ENCODE data around the gene KRTAP10-3.
"Not testable (repeated sequence)": the region's sequence is repeated elsewhere in the genome, so short reads cannot be mapped to it uniquely, and the experiment has no call there.

Gene KRTAP10-3

GRCh38 chr21:44552136-44552535, 6.5 kb downstream of the KRTAP10-3 start:
- no peak overlapping the region for H3K4me3 Mint-ChIP-seq
- H3K27me3 Mint-ChIP-seq = peaks cover 58% of the 10 kb centered on the region
- H3K4me1 Mint-ChIP-seq (ENCODE audit: low read depth) = no peaks in the 10 kb centered on the region
- intact Hi-C loops (cut with micrococcal nuclease) = no loop called here
- no peaks in the 10 kb centered on the region for H3K36me3 Mint-ChIP-seq (ENCODE audit: low read depth)
- no peak overlapping the region for H3K27ac Mint-ChIP-seq
- peaks cover 6% of the 10 kb centered on the region for H3K9me3 Mint-ChIP-seq

GRCh38 chr21:44551340-44551961, 7.1 kb downstream of the KRTAP10-3 start, which contains the start of gene KRTAP10-2:
KRTAP10-2 (minus strand) TSS chr21:44551505; CDS start chr21:44551458, 47 bp downstream.
- intact Hi-C loops (cut with micrococcal nuclease) = no loop called here
- Mint-ChIP-seq H3K9me3 (peaks cover 13% of the 10 kb centered on the region), H3K27me3 (peaks cover 65% of the 10 kb centered on the region), H3K4me1 (ENCODE audit: low read depth) (no peaks in the 10 kb centered on the region), H3K4me3 (no peak within 1 kb of the TSS), H3K27ac (no peak within 1 kb of the TSS), H3K36me3 (ENCODE audit: low read depth) (no peaks in the 10 kb centered on the region)

DNA sequence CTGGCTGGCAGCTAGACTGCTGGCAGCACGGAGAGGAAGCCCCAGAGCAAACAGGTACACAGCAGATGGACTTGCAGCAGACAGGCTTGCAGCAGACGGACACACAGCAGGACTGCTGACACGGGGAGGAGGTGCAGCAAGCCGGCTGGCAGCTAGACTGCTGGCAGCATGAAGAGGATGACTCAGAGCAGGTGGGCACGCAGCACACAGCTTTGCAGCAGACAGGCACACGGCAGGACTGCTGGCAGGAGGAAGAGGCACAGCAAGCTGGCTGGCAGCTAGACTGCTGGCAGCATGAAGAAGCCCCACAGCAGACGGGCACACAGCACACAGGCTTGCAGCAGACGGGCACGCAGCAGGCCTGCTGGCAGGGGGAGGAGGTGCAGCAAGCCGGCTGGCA, 7.8 kb downstream of the KRTAP10-3 start:
- peaks cover 64% of the 10 kb centered on the region for H3K27me3 Mint-ChIP-seq
- intact Hi-C loops (cut with micrococcal nuclease) = no loop called here
- H3K4me1 Mint-ChIP-seq (ENCODE audit: low read depth) = no peaks in the 10 kb centered on the region
- no peaks in the 10 kb centered on the region for H3K36me3 Mint-ChIP-seq (ENCODE audit: low read depth)
- H3K4me3 Mint-ChIP-seq = no peak overlapping the region
- H3K27ac Mint-ChIP-seq = no peak overlapping the region
- H3K9me3 Mint-ChIP-seq = peaks cover 15% of the 10 kb centered on the region

- Mint-ChIP-seq H3K27me3 (peaks cover 63% of the 10 kb centered on the region), H3K9me3 (peaks cover 15% of the 10 kb centered on the region)
- H3K4me3 Mint-ChIP-seq; intact Hi-C loops (cut with micrococcal nuclease); H3K36me3 Mint-ChIP-seq (ENCODE audit: low read depth); H3K27ac Mint-ChIP-seq; H3K4me1 Mint-ChIP-seq (ENCODE audit: low read depth): not testable (repeated sequence)
Observed at GRCh38 chr21:44550285-44550684, 8.3 kb downstream of the KRTAP10-3 start.

DNA sequence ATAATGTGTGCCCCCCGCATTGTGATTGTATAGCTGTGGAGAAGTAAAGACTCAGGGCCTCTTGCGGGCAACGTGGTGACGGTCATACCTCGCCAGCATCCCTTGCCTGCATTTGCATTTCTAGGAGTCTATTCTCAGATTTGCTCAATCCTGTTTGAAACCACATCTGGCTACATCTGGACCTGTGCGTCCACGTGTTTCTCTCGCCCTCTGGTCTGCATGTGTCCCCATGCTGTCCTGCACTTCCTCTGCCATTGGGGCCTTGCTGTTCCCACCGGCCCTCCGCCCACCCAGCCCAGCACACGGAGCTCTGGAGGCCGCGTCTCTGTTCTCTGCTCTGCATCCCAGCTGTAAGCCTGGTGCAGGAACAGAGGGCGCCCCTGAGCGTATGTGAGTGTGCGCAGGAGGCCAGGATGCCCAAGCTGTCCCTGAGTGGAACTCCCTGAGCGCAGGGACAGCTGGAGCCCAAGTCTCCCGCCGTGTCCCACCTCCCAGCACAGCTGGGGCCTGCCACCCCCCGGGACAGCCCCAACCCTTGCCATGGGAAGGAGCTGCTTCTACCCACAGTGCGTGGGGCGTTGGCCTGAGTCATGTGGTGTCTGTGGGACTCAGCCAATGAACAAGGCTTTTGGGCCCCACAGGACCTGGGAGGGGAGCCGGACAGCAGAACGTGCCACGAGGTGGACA, 8.9 kb downstream of the KRTAP10-3 start:
- Mint-ChIP-seq H3K4me1 (ENCODE audit: low read depth) (no peaks in the 10 kb centered on the region), H3K27ac (no peak overlapping the region), H3K9me3 (peaks cover 15% of the 10 kb centered on the region), H3K4me3 (no peak overlapping the region), H3K27me3 (peaks cover 63% of the 10 kb centered on the region), H3K36me3 (ENCODE audit: low read depth) (no peaks in the 10 kb centered on the region)
- intact Hi-C loops (cut with micrococcal nuclease) = no loop called here

DNA sequence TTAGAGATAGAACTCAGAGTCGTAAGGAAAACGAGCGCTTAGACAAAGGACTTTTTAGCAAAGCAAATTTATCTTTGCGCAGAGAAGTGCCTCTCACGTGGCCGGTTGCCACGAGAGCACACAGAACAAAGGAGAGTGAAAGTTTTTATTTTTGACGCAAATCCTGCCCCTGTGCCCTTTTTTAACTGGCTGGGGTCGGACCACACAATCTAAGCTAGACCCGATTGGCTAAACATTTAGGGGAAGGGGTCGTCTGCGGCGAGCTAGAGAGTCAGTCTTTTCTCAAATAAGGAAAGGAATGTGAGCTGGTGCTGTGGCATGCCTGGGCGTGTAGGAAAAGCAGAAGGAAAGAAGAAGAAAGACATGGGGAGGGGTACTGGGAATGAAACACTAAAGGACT, 9.7 kb downstream of the KRTAP10-3 start:
- H3K36me3 Mint-ChIP-seq (ENCODE audit: low read depth) = no peaks in the 10 kb centered on the region
- H3K27ac Mint-ChIP-seq = no peak overlapping the region
- intact Hi-C loops (cut with micrococcal nuclease) = no loop called here
- peaks cover 60% of the 10 kb centered on the region for H3K27me3 Mint-ChIP-seq
- H3K4me1 Mint-ChIP-seq (ENCODE audit: low read depth) = no peaks in the 10 kb centered on the region
- peaks cover 15% of the 10 kb centered on the region for H3K9me3 Mint-ChIP-seq
- no peak overlapping the region for H3K4me3 Mint-ChIP-seq

DNA sequence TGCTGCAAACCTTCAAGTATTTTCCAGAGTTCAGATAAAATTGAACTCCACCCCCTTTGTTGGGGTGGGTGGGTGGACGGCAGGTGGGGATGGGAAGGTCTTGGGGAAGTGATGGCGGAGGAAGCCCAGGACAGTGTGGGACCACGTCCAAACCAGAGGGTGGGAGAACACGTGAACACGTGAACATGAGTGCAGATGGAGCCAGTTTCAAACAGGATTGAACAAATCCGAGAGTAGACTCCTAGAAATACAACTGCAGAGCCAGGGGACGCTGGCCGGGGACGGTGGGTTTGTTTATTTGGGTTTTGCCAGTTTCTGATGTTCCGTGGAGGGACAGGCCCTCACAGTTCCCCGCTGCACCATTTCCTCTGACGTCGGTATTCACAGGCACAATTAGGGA, 10.2 kb downstream of the KRTAP10-3 start:
- Mint-ChIP-seq H3K4me3 (no peak overlapping the region), H3K27me3 (peaks cover 60% of the 10 kb centered on the region), H3K9me3 (peaks cover 15% of the 10 kb centered on the region), H3K4me1 (ENCODE audit: low read depth) (no peaks in the 10 kb centered on the region), H3K27ac (no peak overlapping the region), H3K36me3 (ENCODE audit: low read depth) (no peaks in the 10 kb centered on the region)
- intact Hi-C loops (cut with micrococcal nuclease) = no loop called here

- Mint-ChIP-seq H3K4me1 (ENCODE audit: low read depth) (no peaks in the 10 kb centered on the region), H3K4me3 (no peak overlapping the region), H3K36me3 (ENCODE audit: low read depth) (no peaks in the 10 kb centered on the region), H3K27me3 (peaks cover 57% of the 10 kb centered on the region), H3K9me3 (peaks cover 15% of the 10 kb centered on the region), H3K27ac (no peak overlapping the region)
- intact Hi-C loops (cut with micrococcal nuclease) = no loop called here
Observed at GRCh38 chr21:44547656-44548331, 10.8 kb downstream of the KRTAP10-3 start.

- intact Hi-C loops (cut with micrococcal nuclease) = no loop called here
- Mint-ChIP-seq H3K9me3 (peaks cover 15% of the 10 kb centered on the region), H3K4me3 (no peak overlapping the region), H3K36me3 (ENCODE audit: low read depth) (no peaks in the 10 kb centered on the region), H3K27me3 (peaks cover 31% of the 10 kb centered on the region), H3K4me1 (ENCODE audit: low read depth) (no peaks in the 10 kb centered on the region), H3K27ac (no peak overlapping the region)
Observed at GRCh38 chr21:44544566-44544965, 14.0 kb downstream of the KRTAP10-3 start.

DNA sequence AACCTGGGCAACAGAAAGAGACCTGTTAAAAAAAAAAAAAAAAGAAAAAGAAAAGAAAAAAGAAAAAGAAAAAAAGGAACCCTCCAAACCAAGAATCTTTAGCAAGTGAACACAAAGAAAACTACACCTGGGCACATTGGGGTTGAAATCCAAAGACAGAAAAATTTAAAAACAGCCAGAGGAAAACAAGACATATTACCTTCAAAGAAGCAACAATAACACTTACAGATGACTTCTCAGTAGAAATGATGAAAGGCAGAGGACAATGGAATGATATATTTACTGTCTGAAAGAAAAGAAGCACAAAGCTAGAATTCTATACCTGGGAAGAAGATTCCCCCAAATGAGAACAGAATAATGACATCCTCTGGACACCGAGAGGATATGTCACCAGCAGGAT, 15.9 kb downstream of the KRTAP10-3 start:
- H3K4me3 Mint-ChIP-seq = no peak overlapping the region
- intact Hi-C loops (cut with micrococcal nuclease) = no loop called here
- no peaks in the 10 kb centered on the region for H3K36me3 Mint-ChIP-seq (ENCODE audit: low read depth)
- no peaks in the 10 kb centered on the region for H3K4me1 Mint-ChIP-seq (ENCODE audit: low read depth)
- no peak overlapping the region for H3K27ac Mint-ChIP-seq
- peaks cover 16% of the 10 kb centered on the region for H3K27me3 Mint-ChIP-seq
- peaks cover 15% of the 10 kb centered on the region for H3K9me3 Mint-ChIP-seq

GRCh38 chr21:44540741-44541288, 17.8 kb downstream of the KRTAP10-3 start:
- no peaks in the 10 kb centered on the region for H3K9me3 Mint-ChIP-seq
- no peaks in the 10 kb centered on the region for H3K4me1 Mint-ChIP-seq (ENCODE audit: low read depth)
- H3K4me3 Mint-ChIP-seq = no peak overlapping the region
- no peaks in the 10 kb centered on the region for H3K27me3 Mint-ChIP-seq
- intact Hi-C loops (cut with micrococcal nuclease) = no loop called here
- no peaks in the 10 kb centered on the region for H3K36me3 Mint-ChIP-seq (ENCODE audit: low read depth)
- no peak overlapping the region for H3K27ac Mint-ChIP-seq

- intact Hi-C loops (cut with micrococcal nuclease) = no loop called here
- no peaks in the 10 kb centered on the region for H3K27me3 Mint-ChIP-seq
- H3K9me3 Mint-ChIP-seq = no peaks in the 10 kb centered on the region
- H3K4me3 Mint-ChIP-seq = no peak within 1 kb of the TSS
- no peak within 1 kb of the TSS for H3K27ac Mint-ChIP-seq
- H3K4me1 Mint-ChIP-seq (ENCODE audit: low read depth) = no peaks in the 10 kb centered on the region
- no peaks in the 10 kb centered on the region for H3K36me3 Mint-ChIP-seq (ENCODE audit: low read depth)
Observed at GRCh38 chr21:44539991-44540666, 18.5 kb downstream of the KRTAP10-3 start, which contains the start of gene KRTAP10-1. KRTAP10-1 (minus strand) TSS chr21:44540195; CDS start chr21:44540150, 45 bp downstream.

GRCh38 chr21:44539046-44539445, 19.5 kb downstream of the KRTAP10-3 start:
- H3K4me3 Mint-ChIP-seq = no peak overlapping the region
- no peaks in the 10 kb centered on the region for H3K36me3 Mint-ChIP-seq (ENCODE audit: low read depth)
- no peaks in the 10 kb centered on the region for H3K27me3 Mint-ChIP-seq
- no peaks in the 10 kb centered on the region for H3K9me3 Mint-ChIP-seq
- intact Hi-C loops (cut with micrococcal nuclease) = no loop called here
- no peaks in the 10 kb centered on the region for H3K4me1 Mint-ChIP-seq (ENCODE audit: low read depth)
- H3K27ac Mint-ChIP-seq = no peak overlapping the region

Data from dendritic cell treated with granulocyte-macrophage colony-stimulating factor and Interleukin-4, amounts not matched to agents 40 ng/mL and 50 ng/mL, for 4 days (primary cell).